GM06990 (cell line): ENCODE measurements around the gene PASK.

Experiments
- DNase-seq: peaks from one replicate; pipeline ENCODE4 v3.0.0-alpha.2; 2011; ENCODE audit not compliant: insufficient read length; ENCODE audit errors: extremely low read depth
- H3K27me3 ChIP-seq: replicated peaks from 2 replicates; pipeline ENCODE4 v1.6.0; 2011; ENCODE audit warnings: low read length; ENCODE audit not compliant: control insufficient read depth, insufficient read depth
- H3K36me3 ChIP-seq: 2 replicates; pipeline ENCODE4 v1.5.1; 2011; ENCODE audit warnings: low read length; ENCODE audit not compliant: control insufficient read depth, insufficient read depth
- H3K4me3 ChIP-seq: replicated peaks from 2 replicates; pipeline ENCODE4 v1.5.1; 2011; ENCODE audit warnings: low read depth, mild to moderate bottlenecking, control low read depth, low read length
- TF ChIP-seq, protein P1 (sequence below): IDR thresholded peaks from 2 replicates; pipeline ENCODE4 v1.5.1; 2011; ENCODE audit warnings: low read length, control low read depth, mild to moderate bottlenecking, inconsistent platforms; ENCODE audit not compliant: insufficient read depth, poor library complexity, severe bottlenecking

Gene PASK

DNA sequence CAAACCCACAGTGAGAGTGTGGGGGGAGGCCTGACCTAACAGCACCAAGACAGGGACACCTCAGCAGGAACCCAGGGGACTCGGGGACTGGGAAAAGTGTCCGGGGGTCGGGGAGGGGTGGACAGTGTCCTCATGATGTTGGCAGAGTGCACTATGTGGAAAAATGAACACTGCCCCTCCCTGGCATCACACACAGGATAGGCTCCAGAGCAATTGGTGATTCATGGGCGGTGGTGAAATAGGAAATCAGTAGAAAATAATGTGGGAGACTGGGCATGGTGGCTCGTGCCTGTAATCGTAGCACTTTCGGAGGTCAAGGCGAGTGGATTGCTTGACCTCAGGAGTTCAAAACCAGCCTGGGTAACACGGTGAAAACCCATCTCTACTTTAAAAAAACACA, 35.6 kb upstream of the PASK start:
- peaks cover 9% of the 10 kb centered on the region for H3K36me3 ChIP-seq
- no peak overlapping the region for H3K4me3 ChIP-seq
- H3K27me3 ChIP-seq: no peaks in the 10 kb centered on the region; the same call in 1 of the 2 replicates
- no peak for DNase-seq
- TF ChIP-seq, protein P1, sequence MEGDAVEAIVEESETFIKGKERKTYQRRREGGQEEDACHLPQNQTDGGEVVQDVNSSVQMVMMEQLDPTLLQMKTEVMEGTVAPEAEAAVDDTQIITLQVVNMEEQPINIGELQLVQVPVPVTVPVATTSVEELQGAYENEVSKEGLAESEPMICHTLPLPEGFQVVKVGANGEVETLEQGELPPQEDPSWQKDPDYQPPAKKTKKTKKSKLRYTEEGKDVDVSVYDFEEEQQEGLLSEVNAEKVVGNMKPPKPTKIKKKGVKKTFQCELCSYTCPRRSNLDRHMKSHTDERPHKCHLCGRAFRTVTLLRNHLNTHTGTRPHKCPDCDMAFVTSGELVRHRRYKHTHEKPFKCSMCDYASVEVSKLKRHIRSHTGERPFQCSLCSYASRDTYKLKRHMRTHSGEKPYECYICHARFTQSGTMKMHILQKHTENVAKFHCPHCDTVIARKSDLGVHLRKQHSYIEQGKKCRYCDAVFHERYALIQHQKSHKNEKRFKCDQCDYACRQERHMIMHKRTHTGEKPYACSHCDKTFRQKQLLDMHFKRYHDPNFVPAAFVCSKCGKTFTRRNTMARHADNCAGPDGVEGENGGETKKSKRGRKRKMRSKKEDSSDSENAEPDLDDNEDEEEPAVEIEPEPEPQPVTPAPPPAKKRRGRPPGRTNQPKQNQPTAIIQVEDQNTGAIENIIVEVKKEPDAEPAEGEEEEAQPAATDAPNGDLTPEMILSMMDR: no peak

GRCh38 chr2:241183221-241183620, 33.9 kb upstream of the PASK start:
- TF ChIP-seq, protein P1: no peak
- DNase-seq: no peak
- no peaks in the 10 kb centered on the region; the same call in 1 of the 2 replicates for H3K27me3 ChIP-seq
- H3K4me3 ChIP-seq: no peak overlapping the region
- peaks cover 11% of the 10 kb centered on the region for H3K36me3 ChIP-seq

GRCh38 chr2:241182531-241183133, 33.4 kb upstream of the PASK start:
- H3K36me3 ChIP-seq: peaks cover 14% of the 10 kb centered on the region
- H3K27me3 ChIP-seq: no peaks in the 10 kb centered on the region
- TF ChIP-seq, protein P1: no peak
- no peak overlapping the region for H3K4me3 ChIP-seq
- no peak for DNase-seq

- Histone ChIP-seq H3K36me3 (peaks cover 15% of the 10 kb centered on the region), H3K4me3 (no peak overlapping the region), H3K27me3 (no peaks in the 10 kb centered on the region)
- TF ChIP-seq, protein P1: no peak
- DNase-seq: no peak
These were observed 32.9 kb upstream of the PASK start for GRCh38 chr2:241182126-241182525.

GRCh38 chr2:241180495-241180894, 31.2 kb upstream of the PASK start:
- DNase-seq: no peak
- TF ChIP-seq, protein P1: no peak
- Histone ChIP-seq H3K27me3 (no peaks in the 10 kb centered on the region), H3K36me3 (peaks cover 15% of the 10 kb centered on the region), H3K4me3 (no peak overlapping the region)

DNA sequence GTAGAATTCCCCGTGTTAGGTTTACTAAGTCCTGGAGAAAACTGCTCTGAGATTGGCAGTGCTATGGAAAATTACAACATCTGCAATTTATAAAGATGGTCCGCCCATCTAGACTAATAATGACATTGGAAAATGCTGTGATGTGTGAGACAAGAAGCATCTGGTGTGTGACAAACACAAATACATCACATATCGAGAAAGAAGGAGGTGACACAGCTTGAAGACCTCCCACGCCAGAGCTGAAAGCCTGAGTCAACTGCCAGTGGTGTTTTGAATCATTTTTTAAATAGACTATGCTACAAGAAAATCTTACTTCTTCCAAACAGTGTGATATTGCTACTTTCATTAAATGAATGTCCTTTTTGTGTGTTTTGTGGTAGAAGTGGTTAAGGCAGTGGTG, 30.6 kb upstream of the PASK start:
- DNase-seq: no peak
- H3K36me3 ChIP-seq: peaks cover 15% of the 10 kb centered on the region

More for the DNA sequence above, 30.6 kb upstream of the PASK start:
- Histone ChIP-seq H3K4me3 (no peak overlapping the region), H3K27me3 (no peaks in the 10 kb centered on the region)
- TF ChIP-seq, protein P1: no peak
